G401 (cell line): Measurements from ENCODE around the gene SARM1. TPM values are rescaled to one million over a fixed set of nuclear protein-coding genes. Genes with fewer than 3 reads are reported as not detected.
"Not testable (repeated sequence)": the region's sequence is repeated elsewhere in the genome, so short reads cannot be mapped to it uniquely, and the experiment has no call there.

Source experiments
- DNase-seq: peaks from one replicate; pipeline ENCODE4 v3.0.0-alpha.2; 2015; ENCODE audit warnings: low spot score
- in situ Hi-C: cut with HindIII; loops from 2 replicates; pipeline ENCODE4 v1.10.0; 2016; ENCODE audit warnings: low sequenced_read_pairs, mixed read lengths
- total RNA-seq: library from RNA; depleted of rRNA; stranded (reverse); fragments of >200 nt; shearing (Covaris generic); gene quantifications from 2 replicates; pipeline ENCODE4 v1.2.3, GENCODE V29; 2014

The SARM1 gene
- total RNA-seq, 1 experiment from 2014 or later = 18.6 TPM

DNA sequence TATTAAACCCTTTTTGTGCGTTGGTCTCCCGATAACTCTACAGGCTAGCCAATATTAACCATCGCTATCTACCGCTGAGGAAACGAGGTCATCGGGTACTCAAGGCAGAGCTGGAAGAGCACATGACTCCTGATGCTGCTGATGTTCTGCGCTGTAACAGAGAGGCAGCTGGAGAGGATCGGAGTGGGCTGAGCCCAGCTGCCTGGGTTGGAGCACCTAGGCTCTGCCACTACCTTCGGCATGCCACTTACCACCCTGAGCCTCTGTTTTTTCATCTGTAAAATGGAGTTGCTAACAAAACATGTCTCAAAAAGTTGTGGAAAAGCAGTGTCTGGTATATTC, 35.0 kb downstream of the SARM1 start:
- in situ Hi-C loops = no loop called here
- peak; percentile 43 for DNase-seq

DNA sequence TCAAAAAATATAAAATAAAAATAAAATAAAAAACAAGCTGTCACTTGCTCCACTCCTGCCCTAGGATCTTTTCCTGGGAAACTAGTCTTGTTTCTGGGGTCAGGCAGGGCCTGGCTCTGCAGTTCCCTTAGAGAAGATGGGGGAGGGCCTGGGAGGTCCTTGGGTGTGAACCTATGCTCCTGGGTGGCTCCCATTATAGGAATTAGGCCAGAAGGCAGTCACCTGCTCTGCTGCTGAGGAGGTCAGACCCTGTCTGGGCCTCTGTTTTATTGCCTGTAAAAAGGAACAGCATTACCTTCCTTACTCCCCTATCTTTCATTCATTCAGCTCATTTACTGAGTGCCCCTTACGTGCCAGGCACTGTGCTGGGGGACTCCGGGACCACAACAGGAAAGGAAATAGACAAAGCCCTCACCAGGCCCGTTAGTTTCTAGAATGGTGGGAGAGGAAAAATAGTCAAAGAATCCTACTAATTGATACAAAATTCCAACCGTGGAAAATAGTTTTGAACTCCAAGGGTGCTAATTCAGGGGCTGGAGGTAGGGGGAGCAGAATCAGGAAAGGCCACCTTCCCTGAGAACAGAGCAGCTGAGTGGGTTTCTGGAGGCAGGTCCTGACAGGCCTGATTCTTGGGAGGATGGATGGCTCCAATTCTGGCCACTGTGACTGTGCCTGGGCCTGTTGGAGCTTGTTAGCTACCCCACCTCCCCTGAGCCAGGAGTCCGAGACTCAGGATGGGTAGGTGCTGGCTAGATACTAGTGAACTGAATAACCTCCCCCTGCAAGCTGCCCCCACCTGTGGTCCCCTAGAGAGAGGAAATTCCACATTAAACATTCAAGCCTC, 35.9 kb downstream of the SARM1 start:
- in situ Hi-C loops = no loop called here
- peak; percentile 60 for DNase-seq

DNA sequence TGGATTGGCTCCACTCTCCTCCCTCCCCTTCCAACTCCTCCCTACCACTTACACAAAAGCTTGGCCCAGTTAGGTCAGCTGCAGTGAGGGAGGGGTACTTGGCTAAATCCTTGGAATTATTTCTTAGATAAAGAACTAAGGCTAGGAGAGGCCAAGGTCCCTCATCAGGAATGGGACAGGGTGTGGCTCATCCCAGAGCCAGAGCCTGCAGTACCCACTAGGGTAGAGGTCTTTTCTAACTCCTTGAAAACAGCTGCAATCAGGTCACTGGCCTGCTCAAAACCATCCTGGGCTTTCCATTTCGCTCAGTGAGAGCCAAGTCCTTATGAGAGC, 36.4 kb downstream of the SARM1 start:
- in situ Hi-C loops = no loop called here
- DNase-seq = no peak

DNA sequence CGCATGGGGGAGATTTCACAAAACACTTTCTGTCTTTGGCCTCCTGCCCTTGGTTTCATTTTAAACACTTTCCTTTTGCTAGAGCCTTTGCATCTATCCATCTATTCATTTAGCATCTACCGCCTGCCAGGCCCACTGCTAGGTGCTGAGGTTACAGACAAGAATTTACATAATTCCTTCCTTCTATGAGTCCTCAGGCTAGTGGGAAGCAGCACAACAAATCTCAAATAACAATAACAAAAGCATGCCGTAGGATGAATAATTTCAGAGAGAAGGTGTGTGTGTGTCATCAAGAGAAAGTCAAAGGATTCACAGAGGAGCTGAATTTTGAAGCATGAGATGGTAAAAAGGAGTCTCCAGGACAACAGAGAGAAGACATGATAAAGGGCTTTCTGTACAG, 40.6 kb downstream of the SARM1 start:
- in situ Hi-C loops = no loop called here
- DNase-seq = no peak

DNA sequence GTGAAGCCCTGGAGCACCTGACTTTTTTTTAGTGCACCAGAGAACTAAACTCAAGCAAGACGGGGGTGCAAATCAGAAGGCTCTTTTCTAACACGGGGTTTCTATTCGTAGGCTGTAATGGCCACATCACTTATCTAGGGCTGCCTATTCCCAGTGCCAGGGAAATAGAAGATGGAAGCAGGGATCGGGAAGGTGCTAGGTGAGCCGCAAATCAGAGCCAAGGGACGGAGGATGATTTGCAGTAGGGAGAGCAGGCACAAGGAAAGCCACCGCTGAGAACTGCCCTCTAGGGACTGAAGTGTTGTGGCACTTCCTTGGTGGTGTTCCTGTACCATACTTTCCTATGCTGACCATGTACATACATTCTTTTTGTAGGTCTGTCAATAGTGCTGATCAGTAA, 42.3 kb downstream of the SARM1 start:
- in situ Hi-C loops = no loop called here
- DNase-seq = no peak

DNA sequence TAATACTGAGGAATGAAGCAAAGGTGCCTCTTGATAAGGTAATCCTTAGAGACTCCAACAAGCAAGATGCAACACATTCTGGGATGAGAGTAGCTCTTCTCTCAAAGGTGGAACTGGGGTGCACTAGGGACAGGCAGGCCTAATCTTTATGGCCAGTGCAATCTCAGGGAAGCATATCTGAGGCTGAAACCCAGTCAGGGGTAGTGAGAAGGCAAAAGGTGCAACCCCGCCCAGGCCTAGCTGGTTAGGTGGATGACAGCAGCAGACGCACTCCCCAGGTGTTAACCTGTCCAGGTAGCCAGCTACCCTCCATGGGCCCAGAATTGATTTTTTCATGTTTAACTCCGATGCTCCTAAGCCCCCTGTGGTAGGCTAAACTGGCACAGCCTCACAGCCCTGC, 44.4 kb downstream of the SARM1 start:
- in situ Hi-C loops = no loop called here
- no peak for DNase-seq

DNA sequence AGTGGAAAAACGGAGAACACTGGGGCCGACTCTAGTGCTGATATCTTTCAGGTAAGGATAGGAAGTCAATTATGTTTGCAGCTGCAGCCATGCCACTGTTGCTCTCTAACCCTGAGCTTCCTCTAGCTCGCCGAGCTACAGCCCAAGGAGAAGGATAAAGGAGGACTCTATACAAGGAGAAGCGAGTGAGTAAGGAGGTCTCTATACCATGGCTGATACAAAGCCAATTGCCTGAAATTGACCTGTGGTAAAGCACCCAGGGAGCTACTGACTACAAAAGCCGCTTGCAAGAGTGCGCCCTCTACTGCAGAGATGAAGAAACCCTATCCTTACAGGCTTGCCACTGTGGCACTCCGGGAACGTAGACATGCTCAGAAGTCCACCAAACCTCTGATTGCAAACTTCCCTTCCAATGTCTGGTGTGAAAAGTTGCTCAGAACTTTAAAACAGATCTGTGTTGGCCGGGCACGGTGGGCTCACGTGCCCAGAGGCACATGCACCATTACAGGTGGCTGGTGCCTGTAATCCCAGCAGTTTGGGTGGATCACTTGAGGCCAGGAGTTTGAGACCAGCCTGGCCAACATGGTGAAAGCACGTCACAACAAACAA, 45.3 kb downstream of the SARM1 start:
- DNase-seq = peak; percentile 52
- in situ Hi-C loops = no loop called here

DNA sequence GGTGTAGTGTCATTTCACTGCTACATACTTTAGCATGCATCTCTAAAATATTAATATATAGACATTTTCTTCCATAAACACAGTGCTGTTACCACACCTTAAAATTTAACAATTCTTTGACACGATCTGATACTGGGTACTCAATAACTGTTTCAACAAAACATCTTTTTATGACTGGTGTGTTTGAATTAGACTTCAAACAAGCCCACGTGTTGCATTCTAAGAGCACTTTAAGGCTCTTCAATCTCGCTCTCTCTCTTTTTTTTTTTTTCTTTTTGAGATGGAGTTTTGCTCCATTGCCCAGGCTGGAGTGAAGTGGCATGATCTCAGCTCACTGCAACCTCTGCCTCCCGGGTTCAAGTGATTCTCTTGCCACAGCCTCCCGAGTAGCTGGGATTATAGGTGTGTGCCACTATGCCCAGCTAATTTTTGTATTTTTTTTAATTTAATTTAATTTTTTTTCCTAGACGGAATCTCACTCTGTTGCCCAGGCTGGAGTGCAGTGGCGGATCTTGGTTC, 50.4 kb downstream of the SARM1 start:
- no peak for DNase-seq

DNA sequence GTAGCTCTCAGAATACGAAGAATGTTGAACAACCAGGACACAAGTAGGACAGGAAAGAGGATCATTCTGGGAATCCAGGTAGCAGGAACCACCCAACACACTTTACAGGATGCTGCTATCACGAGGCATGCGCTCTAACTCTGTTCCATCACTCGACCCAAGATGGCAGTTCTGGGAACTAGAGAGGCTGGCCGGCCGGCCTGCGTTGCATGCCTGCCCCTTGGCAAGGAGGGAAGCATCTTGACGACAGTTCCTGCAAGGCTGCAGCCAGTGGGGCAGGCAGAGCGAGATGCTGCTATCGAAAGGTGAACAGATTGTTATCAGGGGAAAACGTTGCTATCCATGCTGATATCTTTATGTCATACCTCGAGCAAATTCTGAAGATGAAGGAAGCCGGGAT, 53.7 kb downstream of the SARM1 start:
- no peak for DNase-seq
- in situ Hi-C loops = no loop called here

More for the DNA sequence above, 50.4 kb downstream of the SARM1 start:
- in situ Hi-C loops = no loop called here

DNA sequence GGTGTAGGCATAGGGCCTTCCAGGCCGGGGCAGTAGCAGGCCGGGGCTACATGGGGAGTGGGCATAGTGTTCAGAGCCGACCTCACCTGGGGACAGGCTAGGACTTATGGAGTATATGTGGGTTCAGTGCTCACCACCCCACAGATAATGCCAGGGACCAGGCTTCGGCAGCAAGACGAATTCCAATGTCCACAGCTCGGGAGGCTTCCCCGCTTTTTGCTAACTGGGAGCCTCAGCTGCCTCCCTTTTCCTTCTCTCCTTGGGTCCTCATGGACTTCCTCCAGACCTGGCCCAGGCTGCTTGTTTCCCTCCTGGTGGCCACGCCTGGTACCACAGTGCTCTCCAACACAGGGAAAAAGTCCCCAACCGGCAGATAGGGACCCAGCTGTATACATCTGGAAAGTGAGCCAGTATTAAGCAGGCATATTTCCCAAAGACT, 54.6 kb downstream of the SARM1 start:
- no peak for DNase-seq
- in situ Hi-C loops = no loop called here

DNA sequence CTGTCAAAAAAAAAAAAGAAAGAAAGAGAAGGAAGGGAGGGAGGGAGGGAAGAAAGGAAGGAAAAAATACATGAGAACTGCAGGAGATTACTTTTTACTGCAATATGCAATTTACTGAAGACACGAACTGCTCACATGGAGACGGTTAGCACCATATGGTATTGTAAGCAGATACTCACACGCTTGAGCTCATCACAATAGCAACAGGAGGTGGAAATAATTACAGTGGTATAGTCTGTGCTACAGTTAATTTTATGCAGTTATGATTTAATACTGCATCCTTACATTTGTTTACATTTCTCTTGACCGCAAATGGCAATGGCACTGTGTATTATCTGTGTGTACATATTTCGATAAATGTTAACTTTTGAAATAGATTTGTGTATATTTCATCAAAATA, 55.9 kb downstream of the SARM1 start:
- in situ Hi-C loops = no loop called here
- no peak for DNase-seq

DNA sequence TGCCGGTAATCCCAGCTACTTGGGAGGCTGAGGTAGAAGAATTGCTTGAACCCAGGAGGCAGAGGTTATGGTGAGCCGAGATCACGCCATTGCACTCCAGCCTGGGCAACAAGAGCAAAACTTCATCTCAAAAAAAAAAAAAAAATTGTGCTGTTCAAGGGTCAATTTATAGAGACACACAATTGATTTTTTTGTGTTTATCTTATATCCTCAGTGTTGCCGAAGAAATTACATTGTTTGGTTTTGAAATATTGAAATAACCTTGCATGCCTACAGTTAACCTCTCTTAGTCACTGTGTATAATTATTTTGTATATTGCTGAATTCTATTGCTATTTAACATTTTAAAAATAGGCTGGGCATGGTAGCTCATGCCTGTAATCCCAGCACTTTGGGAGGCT, 56.5 kb downstream of the SARM1 start:
- DNase-seq, in situ Hi-C loops: not testable (repeated sequence)

DNA sequence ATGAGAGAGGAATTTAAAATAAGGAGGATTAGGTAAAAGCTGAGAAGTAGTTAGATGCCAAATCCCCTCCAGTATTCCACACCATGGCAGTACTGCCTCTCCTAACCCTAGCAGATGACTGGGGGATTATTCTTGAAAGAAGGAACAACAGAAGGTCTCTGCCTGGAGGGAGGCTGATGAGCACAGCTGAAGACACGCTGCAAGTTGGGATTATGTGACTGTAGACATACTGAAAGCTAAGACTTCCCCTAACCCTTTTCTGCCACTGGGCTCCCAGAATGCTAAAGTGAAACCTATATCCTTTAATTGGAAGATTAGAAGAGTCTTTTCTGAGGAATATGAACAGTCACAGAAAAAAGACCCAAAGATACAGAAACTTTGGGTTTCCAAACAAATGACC, 62.2 kb downstream of the SARM1 start:
- DNase-seq = no peak
- in situ Hi-C loops = no loop called here

DNA sequence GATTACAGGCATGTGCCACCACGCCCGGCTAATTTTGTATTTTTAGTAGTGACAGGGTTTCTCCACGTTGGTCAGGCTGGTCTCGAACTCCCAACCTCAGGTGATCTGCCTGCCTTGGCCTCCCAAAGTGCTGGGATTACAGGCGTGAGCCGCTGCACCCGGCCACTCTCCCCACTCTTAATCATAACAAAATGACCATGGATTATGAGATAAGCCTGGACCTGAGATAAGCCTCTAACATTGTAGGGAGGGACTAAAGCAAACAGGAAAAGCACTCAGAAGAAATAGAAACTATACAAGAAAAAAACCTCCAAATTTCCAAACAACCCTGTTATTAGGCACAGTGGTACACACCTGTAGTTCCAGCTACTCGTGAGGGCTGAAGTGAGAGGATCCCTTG, 62.8 kb downstream of the SARM1 start:
- in situ Hi-C loops = not testable (repeated sequence)

DNA sequence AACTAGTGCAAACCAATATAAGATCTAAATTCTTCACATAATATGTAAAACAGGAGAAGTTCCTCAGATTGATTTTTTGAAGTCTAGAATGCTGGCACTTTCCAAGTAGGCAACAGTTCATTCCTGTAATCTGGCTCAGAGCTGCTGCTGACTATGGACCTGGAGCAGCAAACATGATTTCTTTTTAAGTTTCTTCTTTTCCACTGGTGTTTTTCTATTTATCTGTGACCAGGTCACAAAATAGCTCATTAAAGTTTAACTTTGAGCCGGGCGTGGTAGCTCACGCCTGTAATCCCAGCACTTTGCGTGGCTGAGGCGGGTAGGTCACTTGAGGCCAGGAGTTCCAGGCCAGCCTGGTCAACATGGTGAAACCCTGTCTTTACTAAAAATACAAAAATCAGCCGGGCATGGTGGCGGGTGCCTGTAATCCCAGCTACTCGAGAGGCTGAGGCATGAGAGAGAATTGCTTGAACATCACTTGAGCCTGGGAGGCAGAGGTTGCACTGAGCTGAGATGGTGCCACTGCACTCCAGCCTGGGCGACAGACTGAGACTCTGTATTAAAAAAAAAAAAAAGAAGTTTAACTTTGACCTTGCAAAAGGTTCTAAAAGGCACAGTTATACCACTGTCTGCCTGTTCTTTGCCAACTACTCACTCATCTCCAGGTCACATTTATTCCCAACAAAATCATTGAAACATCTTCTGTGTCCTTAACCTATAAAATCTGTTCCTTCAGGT, 72.6 kb downstream of the SARM1 start:
- DNase-seq = no peak
- in situ Hi-C loops = no loop called here

More for the DNA sequence above, 62.8 kb downstream of the SARM1 start:
- not testable (repeated sequence) for DNase-seq

DNA sequence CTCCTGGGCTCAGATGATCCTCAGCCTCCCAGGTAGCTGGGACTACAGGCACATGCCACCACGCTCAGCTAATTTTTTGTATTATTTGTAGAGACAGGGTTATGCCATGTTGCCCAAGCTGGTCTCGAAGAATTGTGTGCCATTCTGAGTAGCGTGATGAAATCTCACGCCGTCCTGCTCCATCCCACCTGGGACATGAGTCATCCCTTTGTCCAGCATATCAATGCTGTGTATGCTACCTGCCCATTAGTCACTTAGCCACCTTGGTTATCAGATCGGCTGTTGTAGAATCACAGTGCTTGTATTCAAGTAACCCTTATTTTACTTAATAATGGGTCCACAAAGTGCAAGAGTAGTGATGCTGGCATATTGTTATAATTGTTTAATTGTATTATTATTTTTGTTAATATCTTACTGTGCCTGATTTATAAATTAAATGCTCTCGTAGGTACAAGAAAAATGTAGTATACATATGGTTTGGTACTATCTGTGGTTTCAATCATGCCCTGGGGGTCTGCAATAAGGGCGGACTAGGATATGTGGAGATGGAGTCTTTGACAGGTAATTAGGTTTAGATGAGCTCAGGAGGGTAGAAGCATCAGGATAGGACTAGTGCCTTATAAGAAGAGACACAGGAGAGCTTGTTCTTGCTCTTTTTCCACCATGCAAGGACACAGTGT, 75.4 kb downstream of the SARM1 start:
- no peak for DNase-seq
- in situ Hi-C loops = no loop called here

DNA sequence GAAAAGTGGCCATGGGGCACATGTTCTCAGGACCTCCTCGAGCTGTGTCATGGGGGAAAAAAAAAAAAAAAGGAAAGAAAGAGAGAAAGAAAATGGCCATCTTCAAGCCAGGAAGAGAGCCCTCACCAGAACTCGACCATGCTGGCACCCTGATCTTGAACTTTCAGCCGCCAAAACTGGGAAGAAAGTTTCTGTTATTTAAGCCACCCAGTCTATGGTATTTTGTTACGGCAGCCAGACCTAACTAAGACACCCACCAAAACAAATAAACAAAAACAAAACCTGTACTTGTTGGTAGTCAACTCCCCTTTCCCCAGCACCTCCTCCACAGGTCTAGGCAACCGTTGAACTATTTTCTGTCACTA, 75.9 kb downstream of the SARM1 start:
- no peak for DNase-seq
- in situ Hi-C loops = no loop called here

DNA sequence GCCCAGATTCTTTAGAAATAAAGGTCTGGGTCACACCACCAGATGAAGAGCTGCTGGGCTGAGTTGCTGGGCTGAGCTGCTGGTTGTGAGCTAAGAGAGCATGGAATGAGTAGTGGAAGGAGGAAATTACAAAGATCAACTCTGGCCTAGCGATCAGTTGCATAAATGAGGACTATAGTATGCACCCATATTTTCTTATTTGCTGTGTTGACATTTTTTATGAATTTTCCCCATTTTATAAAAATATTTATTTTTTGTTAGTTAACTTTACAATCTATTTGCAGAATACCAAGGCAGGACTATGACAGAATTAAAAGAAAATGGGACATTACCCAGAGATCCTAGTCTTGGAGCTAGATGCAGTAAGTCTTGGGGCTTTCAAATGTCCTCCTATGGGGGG, 78.4 kb downstream of the SARM1 start:
- DNase-seq = no peak
- in situ Hi-C loops = no loop called here
